DMS153 treated with DMSO at 0.1 percent for 48 hours (cell line): ENCODE data around the gene ACAD10.
"Not testable (repeated sequence)": the region's sequence is repeated elsewhere in the genome, so short reads cannot be mapped to it uniquely, and the experiment has no call there.

Experiments used
- DNase-seq: peaks from one replicate; lab custom pipeline; 2025; ENCODE audit not compliant: unreplicated experiment; lab: John Stamatoyannopoulos, UW

Gene ACAD10

DNA sequence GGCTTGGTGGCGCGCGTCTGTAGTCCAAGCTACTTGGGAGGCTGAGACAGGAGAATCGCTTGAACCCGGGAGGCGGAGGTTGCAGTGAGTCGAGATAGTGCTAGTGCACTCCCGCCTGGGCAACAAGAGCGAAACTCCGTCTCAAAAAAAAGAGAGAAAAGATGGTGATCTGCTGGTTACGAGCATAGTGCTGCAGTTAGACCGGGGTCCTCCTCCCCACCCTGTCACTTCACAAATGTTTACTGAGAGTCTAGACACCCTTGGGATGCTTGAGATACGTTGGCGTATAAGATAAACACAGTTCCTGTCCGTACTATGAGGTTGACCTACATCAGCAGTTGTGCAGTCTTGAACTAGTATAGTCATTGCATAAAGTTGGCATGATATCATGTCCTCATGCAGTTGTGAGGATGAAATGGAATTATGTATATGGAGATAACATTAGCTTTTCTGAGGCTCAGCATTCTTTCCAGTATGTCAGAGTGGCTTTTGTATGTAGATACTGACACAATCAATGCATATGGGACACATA lies 787 bp downstream of the ACAD10 start:
- no peak for DNase-seq

DNA sequence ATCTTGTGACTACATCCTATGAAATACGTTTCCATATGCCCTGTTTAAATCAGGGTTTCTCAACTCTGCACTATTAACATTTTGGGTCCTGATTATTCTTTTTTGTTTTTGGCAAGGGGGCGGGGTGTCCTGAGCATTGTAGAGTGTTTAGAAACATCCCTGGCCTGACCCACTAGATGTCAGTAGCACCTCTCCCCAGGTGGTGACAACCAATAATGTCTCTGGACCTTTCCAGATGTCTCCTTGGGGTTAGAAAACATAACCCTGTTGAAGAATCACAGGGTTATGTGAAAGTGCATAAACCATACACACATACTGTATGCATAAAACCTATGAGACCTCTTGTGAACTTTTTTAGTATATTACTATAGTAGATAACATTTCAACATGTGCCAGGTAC lies 1.4 kb downstream of the ACAD10 start:
- DNase-seq: no peak

DNA sequence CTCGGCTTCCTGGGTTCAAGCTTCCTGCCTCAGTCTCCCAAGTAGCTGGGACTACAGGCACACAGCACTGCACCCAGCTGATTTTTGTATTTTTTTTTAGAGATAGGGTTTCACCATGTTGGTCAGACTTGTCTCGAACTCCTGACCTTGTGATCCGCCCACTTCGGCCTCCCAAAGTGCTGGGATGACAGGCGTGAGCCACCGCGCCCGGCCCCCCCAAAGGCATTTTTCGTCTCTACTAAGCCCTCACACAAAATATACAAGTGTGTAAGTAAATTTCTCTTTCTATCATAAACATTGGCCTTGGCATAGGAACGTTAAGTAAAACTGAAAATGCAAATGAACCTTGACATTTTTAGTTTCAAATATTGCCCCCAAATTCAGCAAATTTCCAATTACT lies 2.1 kb downstream of the ACAD10 start:
- no peak for DNase-seq

DNA sequence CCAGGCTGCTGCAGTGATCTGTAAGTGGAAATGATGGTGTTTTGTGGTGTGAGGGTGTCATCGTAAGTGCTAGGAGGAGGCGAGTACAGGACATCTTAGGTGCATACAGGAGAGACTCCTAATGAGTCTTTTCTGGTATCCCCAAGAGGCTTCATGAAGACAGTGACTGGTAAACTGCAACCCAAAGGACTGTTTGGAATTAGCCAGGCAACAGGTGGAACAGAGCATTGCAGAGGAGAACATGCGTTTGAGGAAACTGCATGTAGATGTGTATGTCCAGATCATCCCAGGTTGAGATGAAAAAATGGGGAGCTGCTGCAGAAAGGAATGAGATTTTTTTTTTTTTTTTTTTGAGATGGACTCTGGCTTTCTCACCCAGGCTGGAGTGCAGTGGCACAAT lies 5.4 kb downstream of the ACAD10 start:
- no peak for DNase-seq

DNA sequence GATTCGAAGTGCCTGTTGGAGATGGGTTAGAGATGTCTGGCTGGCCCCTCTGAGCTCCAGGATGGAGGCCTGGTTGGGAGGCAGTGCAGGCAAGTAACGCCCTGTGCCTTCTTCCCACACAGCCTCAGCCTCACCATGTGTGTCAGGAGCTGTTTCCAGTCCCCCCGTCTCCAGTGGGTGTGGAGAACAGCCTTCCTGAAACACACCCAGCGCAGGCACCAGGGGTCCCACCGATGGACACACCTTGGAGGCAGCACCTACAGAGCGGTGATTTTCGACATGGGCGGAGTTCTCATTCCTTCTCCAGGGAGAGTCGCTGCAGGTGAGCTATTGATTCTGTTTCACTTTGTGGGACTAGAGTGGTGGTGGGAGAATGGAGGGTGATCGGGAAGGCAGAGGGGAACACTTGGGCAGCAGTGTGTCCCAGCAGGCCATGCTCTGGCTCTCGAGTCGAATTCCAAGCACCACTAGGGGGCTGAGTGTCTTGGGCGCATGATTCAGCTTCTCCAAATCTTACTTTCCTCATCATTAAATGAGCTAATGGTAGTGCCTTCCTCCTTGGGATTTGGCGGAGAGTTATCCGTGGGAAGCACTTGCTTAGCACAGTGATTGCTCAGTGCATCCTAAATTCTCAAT lies 6.8 kb downstream of the ACAD10 start:
- DNase-seq: no peak

DNA sequence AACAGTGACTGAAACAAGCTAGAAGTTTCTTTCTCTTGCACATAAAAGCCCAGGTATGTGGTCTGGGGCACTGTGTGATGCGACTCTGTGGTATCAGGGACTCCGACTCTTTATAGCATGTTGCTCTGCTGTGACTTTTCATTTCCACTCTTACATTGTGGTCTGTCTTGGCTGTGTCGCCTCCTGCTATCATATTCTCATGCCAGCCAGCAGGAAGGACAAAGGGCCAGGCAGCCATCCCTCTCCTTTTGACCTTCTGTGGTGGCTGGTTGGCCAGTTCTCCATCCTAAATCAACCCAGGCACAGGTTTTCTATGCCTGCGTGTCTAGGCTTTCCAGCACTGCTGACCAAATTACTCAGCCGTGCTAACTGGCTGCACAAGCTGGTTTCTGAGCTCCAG lies 8.0 kb downstream of the ACAD10 start:
- DNase-seq: no peak

DNA sequence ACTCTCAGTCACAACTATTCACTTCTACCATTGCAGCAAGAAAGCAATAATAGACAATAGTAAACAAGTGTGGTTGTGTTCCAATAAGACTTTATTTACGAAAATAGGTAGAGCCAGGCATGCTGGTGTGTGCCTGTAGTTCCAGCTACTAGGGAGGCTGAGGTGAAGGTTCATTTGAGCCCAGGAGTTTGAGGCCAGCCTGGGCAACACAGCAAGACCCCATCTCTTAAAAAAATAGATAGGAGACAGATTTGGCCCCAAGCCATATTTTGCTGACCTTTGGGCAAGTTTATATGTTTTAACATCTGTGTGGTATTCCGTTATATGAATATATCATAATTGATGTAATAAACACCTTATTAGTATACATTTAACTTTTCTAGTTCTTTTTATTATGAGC lies 14.1 kb downstream of the ACAD10 start:
- no peak for DNase-seq

DNA sequence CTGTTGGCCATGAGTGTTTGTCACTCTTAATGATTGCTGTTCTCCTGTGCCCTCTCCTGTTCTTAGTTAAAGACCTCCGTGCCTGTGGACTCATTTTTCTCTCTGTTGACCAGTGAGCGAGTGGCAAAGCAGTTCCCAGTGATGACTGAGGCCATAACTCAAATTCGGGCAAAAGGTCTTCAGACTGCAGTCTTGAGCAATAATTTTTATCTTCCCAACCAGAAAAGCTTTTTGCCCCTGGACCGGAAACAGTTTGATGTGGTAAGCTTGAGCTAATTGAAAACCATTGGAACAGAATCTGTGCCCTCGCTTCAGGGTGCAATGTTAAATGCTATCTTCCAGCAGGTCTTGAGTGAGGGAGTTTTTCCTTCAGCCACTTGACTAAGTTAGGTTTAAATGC lies 19.8 kb downstream of the ACAD10 start:
- no peak for DNase-seq

DNA sequence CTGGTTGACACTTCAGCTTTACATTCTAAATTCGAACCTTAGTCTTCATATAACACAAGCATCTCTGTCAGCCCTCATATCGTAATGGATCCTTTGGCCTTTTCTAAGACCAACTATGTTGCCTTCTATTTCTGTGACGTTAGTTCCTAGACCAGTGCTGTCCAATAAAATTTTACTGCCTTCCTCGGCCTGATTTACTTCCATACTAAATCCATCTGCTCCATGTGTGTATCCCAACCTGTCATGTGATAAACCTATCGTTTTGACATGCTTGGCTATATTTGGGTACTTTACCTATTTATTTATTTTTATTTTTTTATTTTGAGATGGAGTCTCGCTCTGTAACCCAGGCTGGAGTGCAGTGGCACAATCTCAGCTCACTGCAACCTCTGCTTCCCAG lies 20.3 kb downstream of the ACAD10 start:
- no peak for DNase-seq

DNA sequence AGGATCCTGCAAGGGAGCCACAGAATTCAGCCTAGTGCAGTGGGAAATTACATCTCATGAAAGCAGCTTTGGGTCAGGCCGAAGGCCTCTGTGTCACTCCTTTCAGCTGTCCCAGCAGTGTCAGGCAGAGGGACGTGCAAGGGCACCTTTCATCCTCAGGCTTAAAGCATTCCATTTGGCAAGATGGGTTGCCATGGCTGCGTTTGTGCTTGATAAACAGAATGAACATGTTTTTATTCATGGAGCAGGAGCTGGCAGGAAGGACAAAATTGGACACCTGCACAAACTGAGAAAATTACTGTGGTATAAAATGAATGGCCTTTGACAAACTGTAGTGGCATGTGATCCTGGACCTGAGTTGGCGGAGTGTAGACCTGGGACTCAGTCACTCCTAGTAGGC lies 29.4 kb downstream of the ACAD10 start:
- DNase-seq: peak; percentile 57

DNA sequence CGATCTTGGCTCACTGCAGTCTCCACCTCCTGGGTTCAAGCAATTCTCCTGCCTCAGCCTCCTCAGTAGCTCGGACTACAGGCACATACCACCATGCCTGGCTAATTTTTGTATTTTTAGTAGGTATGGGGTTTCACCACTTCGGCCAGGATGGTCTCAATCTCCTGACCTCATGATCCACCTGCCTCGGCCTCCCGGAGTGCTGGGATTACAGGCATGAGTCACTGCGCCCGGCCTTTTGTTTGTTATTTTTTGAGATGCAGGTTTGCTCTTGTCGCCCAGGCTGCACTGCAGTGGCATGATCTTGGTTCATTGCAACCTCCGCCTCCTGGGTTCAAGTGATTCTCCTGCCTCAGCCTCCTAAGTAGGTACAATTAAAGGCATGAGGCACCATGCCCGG lies 33.5 kb downstream of the ACAD10 start:
- not testable (repeated sequence) for DNase-seq

DNA sequence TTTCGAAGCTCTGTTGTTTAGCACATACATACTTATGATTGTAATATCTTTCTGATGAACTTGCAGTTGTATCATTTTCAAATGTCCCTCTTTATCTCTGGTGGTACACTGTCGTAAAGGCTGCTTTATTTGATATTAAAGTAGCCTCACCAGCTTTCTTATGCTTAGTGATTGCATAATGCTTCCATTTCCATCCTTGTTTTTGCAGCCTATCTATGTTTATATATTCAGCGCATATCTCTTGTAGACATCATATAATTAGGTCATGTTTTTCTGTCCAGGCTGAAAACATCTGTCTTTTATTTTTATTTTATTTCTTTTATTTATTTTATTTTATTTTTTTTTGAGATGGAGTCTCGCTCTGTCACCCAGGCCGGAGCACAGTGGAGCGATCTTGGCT lies 34.6 kb downstream of the ACAD10 start:
- no peak for DNase-seq

DNA sequence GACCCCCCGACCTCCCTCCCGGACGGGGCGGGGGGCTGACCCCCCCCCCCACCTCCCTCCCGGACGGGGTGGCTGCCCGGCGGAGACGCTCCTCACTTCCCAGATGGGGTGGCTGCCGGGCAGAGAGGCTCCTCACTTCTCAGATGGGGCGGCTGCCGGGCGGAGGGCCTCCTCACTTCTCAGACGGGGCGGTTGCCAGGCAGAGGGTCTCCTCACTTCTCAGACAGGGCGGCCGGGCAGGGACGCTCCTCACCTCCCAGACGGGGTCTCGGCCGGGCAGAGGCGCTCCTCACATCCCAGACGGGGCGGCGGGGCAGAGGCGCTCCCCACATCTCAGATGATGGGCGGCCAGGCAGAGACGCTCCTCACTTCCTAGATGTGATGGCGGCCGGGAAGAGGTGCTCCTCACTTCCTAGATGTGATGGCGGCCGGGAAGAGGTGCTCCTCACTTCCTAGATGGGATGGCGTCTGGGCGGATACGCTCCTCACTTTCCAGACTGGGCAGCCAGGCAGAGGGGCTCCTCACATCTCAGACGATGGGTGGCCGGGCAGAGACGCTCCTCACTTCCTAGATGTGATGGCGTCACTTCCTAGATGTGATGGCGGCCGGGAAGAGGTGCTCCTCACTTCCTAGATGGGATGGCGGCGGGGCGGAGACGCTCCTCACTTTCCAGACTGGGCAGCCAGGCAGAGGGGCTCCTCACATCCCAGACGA lies 38.0 kb downstream of the ACAD10 start:
- DNase-seq: not testable (repeated sequence)

DNA sequence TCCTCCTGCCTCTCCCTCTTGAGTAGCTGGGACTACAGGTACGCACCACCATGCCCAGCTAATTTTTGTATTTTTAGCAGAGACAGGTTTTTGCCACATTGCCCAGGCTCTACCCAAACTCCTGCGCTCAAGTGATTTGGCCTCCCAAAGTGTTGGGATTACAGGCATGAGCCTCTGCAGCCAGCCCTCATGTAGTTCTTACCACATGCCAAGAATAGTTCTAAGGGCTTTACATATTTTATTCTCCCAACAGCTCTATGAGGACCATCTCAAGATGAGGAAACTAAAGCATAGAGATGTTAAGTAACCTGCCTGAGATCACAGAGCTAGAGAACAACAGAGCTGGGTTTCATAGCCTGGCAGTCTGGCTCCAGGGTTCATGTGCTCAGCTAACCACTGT lies 42.9 kb downstream of the ACAD10 start:
- no peak for DNase-seq

DNA sequence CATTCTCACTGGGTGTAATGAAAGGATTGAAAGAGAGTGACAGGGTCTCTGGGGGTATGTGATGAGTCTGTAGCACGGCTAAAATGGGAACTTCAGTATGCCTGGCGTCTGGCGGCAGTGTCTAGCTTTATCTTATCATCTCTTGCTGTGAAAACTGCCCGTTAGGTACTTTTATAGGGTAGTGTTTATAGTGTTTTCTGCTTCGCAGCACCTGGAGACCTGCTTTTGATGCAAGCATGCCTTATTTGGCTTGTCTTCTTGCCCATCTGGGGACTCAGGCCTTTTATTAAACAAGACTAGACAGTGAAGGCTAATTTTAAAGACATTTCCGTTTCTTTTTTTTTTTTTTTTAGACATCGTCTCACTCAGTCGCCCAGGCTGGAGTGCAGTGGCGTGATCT lies 44.6 kb downstream of the ACAD10 start:
- DNase-seq: no peak

DNA sequence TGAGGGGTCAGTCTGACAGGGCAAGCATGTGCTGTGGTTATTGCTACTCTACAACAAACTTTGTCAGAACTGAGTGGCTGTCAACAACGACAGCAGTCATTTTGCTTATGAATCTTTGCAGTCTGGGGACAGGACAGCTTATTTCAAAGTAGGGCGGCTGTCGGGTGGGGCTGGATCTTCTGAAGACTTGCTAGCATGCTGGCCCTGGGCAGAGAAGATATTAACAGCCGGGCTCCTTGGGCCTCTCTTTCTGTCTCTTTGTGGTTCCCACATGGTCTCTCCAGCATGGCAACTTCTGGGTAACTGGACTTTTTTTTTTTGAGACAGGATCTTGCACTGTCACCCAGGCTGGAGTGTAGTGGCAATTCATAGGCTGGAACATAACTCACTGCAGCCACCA lies 46.9 kb downstream of the ACAD10 start:
- no peak for DNase-seq

DNA sequence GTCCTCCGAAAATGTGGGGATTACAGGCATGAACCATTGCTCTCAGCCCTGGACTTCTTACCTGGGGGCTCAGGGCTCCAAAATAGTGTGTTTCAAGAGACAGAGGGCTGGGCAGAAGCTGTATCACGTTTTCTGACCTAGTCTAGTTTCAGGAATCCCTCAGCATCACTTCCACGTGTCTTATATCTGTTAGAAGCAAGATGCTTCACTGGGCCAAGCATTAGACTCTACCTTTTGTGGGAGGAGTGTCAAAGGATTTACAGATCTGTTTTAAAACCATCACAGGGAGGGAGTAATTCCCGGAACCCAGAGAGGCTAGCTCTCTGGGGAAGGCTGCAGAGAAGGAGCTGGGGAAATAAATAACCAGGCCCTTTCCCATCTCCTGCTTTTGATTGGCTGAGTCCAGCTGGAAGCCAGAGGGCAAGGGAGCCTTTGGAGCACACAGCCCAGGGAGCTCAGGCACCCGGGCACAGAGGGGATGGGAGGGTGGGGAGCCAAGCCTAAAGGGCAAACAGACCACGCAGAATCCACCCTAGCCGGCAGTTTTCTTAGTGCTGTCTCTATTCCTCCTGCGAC lies 47.6 kb downstream of the ACAD10 start:
- no peak for DNase-seq

DNA sequence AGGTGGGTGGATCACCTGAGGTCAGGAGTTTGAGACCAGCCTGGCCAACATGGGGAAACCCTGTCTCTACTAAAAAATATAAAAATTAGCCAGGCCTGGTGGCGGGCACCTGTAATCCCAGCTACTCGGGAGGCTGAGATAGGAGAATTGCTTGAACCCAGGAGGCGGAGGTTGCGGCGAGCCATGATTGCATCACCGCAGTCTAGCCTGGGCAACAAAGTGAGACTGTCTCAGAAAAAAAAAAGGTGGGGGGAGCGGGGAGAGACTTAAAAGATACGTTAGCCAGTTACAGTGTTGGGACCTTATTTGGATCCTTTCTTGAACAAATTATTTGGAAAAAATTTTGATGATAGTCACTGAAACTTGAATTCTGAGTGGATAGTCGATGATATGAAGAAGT lies 53.7 kb downstream of the ACAD10 start:
- not testable (repeated sequence) for DNase-seq

DNA sequence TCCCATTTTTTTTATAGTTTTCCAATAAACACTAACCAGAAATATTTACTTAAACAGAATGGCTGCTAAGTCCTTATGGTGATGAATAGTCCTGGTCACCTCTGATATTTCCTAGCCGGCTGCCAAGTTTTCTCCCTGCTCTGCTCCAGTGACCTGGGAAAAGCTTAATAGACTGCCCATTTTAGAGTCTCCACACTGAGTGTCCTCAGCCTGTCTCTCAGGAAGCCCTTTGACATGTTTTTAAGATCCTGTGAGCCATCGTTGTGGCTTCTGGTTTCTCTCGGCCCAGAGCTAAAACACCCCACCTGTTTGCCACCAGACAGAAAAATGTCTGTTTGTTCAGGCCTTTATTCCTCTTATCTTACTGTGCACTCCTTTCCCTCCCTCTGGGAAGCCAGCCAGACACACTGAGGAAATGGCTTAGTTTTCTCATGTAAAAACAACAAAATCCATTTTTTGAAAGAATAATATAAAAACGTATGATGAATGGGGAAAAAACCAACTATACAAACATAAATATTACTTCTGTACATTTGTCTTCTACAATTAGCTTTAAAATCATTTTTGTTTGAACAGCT lies 55.5 kb downstream of the ACAD10 start:
- DNase-seq: peak; percentile 47

DNA sequence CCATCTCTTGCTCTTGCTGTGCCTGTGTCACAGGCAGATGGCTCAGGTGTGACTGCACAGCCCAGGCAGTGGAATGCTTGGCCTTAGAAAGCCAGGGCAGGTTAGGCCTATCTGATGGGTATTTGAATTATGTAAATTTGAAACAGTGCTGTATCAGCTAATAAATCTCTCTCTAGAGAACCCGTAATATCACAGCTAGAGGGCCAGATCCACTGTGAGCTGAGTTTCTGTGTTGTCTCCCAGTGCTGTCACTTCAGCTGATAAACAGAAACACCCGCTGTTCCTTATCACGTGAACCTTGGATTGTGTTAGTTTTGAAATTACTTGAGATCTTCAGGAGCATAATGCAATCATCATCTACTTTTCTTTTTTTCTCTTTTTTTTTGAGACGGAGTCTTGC lies 59.4 kb downstream of the ACAD10 start:
- no peak for DNase-seq

DNA sequence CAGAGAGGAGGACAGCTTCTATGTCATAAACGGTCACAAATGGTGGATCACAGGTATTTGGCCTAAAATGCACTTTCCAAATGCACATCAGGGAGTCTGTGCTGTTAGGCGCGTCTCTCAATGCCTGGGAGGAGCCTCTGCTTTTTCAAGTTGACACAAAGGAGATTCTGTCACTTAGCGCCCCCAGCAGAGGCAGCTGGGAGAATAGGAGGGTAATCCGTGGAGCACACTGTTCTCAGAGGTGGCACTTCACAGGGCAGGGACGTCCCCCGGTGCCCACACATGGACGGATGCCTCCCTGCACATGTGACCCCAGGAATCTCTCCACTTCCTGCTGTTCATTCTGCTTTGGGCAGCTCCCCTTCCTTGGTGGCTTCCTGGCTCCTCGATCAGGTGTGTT lies 61.5 kb downstream of the ACAD10 start:
- no peak for DNase-seq

DNA sequence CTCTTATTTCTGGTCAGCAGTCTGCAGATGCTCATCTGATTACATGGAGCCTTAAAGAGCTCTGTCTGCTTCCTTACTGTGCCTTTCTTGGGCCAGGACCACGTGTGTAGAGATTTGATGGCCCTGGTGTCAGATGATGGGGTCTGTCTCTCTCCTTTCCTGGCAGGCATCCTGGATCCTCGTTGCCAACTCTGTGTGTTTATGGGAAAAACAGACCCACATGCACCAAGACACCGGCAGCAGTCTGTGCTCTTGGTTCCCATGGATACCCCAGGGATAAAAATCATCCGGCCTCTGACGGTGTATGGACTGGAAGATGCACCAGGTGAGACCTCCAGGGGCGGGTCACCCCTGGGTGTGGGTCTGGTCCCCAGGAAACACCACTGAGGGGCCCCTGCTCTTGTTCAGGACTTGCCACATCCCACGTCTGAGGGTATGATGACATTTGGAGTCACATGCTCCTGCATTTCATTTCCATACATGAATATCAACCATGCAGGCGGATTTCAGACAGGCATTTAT lies 62.4 kb downstream of the ACAD10 start:
- DNase-seq: no peak
